ENCODE data around the gene SLC45A1.
"Not testable (repeated sequence)": the region's sequence is repeated elsewhere in the genome, so short reads cannot be mapped to it uniquely, and the experiment has no call there.

SLC45A1 gene

DNA sequence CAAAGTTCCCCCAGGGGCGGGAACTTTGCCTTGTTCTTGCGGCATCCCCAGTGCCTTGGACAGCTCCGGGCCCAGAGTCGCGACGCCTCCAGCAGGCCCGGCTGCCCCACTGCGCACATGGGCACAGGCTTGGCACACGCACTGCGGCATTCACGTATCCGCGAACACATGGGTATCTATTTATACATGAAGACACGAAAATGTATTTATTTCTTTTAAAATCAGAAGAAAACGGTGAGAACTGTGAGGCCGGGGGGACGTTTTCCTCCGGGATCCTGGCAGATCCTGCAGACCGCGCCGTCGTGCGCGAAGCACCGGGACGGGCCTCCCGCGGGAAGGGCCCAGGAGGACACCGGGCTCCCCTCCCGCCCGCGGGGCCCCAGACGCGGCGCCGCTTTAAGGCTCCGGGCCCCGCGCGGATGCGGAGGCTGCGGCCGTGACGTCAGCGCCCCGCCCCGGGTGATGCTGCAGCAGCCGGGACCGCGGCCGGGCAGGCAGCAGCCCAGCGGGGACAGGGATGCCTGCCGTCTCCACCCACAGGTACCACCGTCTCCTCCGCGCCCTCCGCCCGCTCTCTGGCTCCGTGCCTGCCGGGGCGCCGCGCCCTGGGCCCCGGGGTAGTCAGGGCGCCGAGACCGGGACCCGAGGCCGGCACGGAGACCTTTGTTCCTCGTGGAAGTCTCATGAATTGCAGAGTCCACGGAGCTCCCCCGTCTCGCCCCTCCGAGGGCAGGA is at the start of gene SLC45A1:
TSS of gene SLC45A1 (plus strand) at position 468 of the 735 bp plus-strand sequence. CDS start 6,216 bp downstream, outside the sequence.
- DNase-seq, result peak; percentile 73

- DNase-seq, result no peak
Measured at GRCh38 chr1:8273036-8273435, 44.9 kb upstream of the SLC45A1 start.

- DNase-seq, result no peak
Measured at GRCh38 chr1:8274352-8274751, 43.6 kb upstream of the SLC45A1 start.

GRCh38 chr1:8276173-8276914 is 41.6 kb upstream of the SLC45A1 start:
- no peak for DNase-seq

- DNase-seq, result no peak
Measured at GRCh38 chr1:8276932-8277331, 41.0 kb upstream of the SLC45A1 start.

- not testable (repeated sequence) for DNase-seq
Measured at GRCh38 chr1:8278677-8279076, 39.2 kb upstream of the SLC45A1 start.

DNA sequence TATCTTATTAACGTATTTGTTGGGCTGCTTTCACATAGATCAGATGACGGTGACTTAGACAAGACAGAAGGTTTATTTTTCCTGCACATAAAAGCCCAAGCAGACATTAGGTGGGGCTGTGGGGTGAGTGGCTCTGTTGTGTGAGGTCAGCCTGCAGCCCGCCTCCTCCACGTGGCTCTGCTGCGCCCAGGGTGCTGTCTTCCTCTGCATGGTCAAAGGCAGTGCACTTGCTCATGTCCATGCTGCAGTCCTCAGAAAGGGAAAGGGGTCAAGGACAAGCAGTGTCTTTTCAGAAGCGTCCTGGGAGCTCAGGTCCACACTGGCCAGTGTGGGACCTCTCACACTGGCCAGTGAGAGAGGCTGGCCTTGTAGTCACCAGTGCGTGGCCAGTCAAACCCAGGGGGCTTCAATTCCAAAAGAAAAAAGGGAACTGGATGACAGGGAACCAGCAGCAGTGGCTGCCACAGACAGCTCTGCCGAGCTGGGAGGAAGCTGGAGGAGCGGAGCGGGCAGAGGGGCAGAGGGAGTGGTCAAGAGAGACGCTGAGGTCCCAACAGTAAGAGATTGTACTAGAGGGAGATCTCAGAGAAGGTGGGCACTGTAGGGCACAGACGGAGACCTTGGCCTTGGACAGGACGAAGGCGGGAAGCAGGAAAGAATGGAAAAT is 35.9 kb upstream of the SLC45A1 start:
- DNase-seq, result no peak

DNA sequence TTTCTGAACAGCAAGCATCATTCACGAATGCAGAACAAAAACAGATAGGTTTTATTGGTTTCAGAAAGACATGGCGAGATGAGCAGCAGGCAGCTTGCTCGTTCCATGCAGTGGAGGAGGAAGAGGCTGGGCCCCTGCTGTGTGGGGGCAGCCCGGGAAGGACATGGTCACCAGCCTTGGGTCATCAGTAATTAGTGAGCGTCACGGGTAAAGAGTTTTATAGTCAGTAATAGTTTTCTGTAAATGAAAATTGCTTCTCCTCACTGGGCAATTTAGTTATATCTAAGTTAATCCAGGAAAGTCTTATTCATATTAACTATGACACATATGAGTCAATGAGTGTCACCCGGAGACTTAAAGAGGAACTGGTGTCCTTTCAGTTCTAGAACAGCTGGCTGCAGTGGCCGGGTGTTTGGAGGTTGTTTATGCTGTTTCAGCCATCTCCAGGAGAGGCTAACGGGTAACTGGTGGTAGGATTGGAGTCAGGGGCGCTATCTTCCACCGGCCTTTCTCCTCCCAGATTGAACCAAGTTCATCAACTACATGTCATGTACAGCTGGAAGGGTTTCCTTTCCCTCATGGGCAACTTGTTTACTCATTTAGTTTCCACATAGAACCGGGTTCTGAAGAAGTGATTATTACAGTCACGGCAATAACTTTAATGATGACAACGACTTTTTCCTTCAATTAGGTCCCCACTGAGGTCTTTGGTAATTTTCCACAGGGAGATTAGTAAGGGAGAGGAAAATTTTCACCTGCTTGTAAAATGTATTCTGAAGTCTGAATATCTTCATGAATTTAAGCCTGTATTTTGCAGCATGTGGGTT is 34.6 kb upstream of the SLC45A1 start:
- DNase-seq, result no peak

DNA sequence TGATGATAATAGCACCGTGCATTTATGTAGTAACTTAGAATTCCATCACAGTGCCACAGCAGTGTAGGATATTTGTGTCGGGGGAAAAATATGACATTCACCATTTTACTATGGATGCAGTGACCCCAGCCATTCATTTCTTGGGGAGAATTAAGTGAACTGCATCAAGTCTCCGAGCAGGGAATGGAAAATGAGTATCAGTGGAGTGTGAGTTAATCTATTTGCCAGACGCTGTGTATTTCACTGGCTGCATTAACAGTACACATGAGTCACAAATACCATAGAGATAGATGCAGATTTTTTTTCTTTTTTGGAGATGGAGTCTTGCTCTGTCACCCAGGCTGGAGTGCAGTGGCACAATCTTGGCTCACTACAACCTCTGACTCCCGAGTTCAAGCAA is 33.8 kb upstream of the SLC45A1 start:
- DNase-seq, result no peak

DNA sequence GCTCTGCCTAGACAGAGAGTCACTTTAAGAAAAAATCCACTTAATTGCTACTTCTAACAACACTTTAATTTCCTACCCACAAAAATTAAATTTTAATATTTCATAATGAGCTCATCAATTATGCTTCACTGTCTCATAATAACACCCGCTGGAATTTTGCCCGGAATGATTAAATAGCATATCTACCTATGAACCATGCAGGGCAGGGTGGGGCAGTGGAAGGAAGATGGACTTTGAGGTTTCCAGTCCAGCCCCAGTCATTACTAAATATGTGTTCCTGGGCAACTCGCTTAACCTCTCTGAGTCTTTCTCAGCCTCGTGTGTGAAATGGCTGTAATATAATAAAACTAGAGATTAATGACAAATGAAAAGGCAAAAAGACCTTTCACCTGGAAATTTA is 32.8 kb upstream of the SLC45A1 start:
- no peak for DNase-seq

DNA sequence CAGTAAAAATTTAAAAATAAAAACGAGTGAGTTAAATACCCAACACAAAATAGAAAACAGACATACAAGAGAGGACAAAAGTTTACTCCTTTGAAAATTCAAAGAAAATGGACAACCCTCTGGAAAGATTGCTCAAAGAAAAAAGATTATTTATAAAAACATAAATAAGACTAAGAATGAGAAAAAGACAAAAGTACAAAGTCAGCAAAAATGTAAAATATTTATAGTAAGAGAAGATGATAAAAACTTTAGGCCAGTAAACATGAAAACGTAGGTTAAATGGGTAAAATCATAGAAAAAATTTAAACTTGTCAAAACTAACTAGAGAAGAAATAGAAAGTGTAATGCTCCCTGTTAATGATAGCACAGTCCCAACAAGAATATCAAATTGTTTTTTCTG is 31.9 kb upstream of the SLC45A1 start:
- DNase-seq, result no peak

DNA sequence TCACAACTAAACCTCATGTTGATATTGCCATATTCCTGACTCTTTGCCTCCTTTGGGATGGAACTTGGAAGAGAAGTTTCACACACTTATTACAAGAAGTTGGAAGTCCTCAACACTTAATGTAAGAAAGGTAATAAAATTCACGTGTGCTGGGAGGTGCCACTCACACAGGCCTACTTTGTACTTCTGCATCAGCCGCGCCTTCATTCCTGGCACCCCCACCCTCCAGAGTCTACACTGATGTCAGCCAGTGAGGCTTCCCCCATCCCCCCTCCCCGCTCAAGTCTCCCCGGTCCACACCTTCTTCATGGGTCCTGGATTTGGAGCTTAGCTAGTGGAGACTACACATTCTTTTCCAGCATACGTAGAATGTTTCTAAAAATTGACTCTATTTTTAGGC is 24.8 kb upstream of the SLC45A1 start:
- DNase-seq, result no peak

DNA sequence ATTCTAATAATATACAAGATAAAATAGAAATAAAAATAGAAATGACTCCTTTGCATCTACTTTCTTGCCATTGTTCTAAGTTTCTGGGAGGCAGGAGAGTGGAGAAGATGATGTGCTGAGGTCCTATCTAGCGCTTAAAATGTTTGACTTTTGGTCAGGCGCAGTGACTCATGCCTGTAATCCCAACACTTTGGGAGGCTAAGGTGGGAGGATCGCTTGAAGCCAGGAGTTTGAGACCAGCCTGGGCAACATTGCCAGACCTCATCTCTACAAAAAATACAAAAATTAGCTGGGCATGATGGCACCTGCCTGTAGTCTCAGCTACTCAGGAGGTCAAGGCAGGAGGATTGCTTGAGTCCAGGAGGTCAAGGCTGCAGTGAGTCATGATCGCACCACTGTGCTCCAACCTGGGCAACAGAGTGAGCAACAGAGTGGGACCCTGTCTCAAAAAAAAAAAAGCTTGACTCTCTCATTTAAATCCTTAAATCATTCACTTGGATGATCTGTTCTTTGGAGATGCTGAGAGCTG is 24.2 kb upstream of the SLC45A1 start:
- no peak for DNase-seq

- no peak for DNase-seq
Measured at GRCh38 chr1:8294170-8294697, 23.7 kb upstream of the SLC45A1 start.

DNA sequence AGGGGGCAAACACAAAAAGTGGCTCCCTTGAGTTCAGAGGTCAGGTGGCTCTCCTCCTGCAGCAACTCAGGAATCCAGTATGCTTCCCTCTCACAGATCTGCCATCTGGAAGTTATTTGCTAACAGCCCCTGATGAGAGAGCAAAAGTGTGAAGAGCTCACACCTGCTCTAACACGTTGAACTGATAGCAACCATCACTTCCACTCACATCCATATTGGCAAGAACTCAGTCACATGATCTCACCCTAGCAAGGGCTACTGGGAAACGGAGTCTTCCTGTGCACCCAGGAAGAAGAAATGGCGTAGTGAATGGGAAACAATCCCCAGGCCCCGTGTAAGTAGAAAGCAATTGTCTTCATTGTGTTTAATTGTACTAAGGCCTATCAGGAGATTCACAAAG is 20.7 kb upstream of the SLC45A1 start:
- DNase-seq, result no peak

DNA sequence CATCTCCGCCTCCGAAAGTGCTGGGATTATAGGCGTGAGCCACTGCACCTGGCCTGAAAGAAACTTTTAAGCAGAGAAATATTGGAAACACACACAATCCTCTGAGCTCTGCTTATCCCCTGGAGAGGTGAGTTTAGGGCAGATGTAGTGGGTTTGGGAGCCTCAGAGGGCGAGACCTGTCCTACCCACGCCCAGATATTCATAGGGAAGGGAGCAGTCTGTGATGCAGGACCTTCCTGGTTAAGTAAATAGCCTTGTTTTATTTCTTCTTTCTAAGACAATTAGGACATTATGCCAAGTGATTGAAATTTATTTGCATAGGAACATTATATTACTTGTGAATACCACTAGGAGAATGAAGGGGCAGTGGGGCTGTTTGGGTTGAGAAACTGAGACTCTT is 18.0 kb upstream of the SLC45A1 start:
- DNase-seq, result no peak

DNA sequence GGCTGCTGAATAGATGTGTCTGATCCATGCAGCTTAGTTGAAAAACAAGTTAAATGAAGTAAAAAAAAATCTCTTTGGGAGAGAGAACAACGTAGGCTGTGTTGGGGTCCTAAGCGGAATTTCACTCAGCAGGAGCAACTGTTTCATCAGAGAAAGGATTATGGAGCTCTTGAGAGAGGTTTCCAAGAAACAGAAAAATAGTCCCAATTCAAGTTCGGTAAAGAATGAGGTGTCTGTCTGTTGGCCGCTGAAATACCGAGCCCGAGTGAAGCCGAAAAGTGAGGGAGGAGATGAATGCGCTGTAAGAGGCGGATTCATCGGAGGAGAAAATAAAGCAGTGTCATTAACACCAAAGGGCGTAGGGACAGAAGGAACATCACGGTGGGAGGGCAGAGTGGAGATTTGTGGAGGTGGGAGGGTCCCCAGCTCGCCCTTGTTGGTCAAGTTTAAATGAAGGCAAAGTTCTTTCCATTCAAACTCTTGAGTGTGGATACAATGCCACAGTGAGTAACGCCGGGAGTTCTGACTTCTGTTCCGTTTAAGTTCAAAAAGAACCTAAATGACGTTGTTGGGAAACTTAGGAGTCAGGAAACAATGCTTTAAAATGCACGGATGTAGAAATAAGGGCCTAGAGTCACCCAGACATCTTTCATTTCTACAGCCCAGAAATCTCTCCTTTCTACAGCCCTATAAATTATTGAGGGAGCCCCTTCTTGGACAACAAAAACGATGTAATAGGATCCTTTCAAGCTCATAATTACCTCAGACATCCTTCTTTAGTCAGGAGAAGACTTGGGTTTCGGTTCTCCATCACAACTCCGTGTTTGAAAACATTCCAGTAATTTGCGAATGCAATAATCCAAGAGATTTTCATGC is 15.6 kb upstream of the SLC45A1 start:
- no peak for DNase-seq

DNA sequence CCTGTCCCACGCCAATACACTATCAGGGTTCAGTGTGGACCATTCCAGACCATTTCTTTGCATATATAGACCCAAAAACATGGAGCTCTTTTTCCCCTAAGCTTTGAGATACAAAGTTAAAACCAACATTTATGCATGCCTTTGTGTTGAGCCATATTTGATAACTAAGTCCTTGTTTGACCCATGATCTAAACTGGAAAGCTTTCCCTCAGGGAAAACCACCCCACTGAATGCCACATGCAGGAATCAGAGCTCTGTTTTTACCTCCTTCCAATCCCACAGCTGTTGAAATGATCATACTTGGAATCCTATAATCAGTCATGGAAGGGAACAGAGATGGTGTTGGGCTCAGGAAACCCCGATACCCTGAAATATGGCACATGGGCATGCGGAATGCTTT is 14.8 kb upstream of the SLC45A1 start:
- DNase-seq, result no peak

GRCh38 chr1:8303876-8304275 is 14.0 kb upstream of the SLC45A1 start:
- no peak for DNase-seq

DNA sequence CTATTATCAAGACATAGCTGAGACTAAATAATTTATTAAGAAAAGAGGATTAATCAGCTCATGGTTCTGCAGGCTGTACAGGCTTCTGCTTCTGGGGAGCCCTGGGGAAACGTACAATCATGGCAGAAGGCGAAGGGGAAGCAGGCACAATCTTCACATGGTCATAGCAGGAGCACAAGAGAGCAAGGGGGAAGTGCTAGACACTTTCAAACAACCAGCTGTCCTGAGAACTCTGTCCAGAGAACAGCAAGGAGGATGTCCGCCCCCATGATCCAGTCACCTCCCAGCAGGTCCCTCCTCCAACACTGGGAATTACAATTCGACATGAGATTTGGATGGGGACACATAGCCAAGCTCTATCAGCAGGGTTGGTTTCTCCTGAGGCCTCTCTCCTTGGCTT is 10.3 kb upstream of the SLC45A1 start:
- no peak for DNase-seq

GRCh38 chr1:8311068-8311718 is 6.7 kb upstream of the SLC45A1 start:
- DNase-seq, result no peak

Measured in stimulated activated naive CD4-positive, alpha-beta T cell treated with Interleukin-2 at 50 U/mL for 16 hours (primary cell).